GM12878 (cell line): Measurements from ENCODE around the gene SESN3. TPM values are rescaled to one million over a fixed set of nuclear protein-coding genes. Genes with fewer than 3 reads are reported as not detected.

ENCODE experiments used
- ASH2L ChIP-seq: fragments of 300-600, 200-600 bp; sonication (generic); IDR thresholded peaks from 2 replicates; pipeline ENCODE4 v1.6.1; 2017; ENCODE audit warnings: low read depth, mild to moderate bottlenecking, borderline replicate concordance
- CEBPB ChIP-seq, 2 experiments: fragments of 150-350 bp in 1 of 2; IDR thresholded peaks; 2 replicates each; pipeline ENCODE4 v1.6.1; 2012 to 2014; ENCODE audit warnings: low read depth in 2 of 2, low read length in 2 of 2, borderline replicate concordance in 1 of 2, inconsistent platforms in 1 of 2
- CREB1 ChIP-seq: IDR thresholded peaks from 2 replicates; pipeline ENCODE4 v1.6.1; 2012; ENCODE audit warnings: low read depth, mild to moderate bottlenecking, inconsistent platforms
- FOXM1 ChIP-seq: IDR thresholded peaks from 2 replicates; pipeline ENCODE4 v1.6.1; 2012; ENCODE audit warnings: low read depth, mild to moderate bottlenecking, inconsistent platforms, low read length, moderate library complexity
- MYC ChIP-seq: IDR thresholded peaks from 2 replicates; pipeline ENCODE4 v1.6.1; 2011; ENCODE audit warnings: mild to moderate bottlenecking, low read length, moderate library complexity, inconsistent platforms; ENCODE audit not compliant: insufficient read depth, insufficient replicate concordance, insufficient read length, severe bottlenecking
- NFYB ChIP-seq: IDR thresholded peaks from 2 replicates; pipeline ENCODE4 v1.6.1; 2011; ENCODE audit warnings: low read depth, mild to moderate bottlenecking, low read length, improper control_type of control experiment, moderate library complexity; ENCODE audit not compliant: insufficient read depth
- PML ChIP-seq: IDR thresholded peaks from 2 replicates; pipeline ENCODE4 v1.6.1; 2012; ENCODE audit warnings: low read length, inconsistent platforms
- TARDBP ChIP-seq: IDR thresholded peaks from 2 replicates; pipeline ENCODE4 v1.6.1; 2016; ENCODE audit warnings: borderline replicate concordance
- ZBTB40 ChIP-seq: fragments of 450-650 bp; IDR thresholded peaks from 2 replicates; pipeline ENCODE4 v1.6.1; 2016; ENCODE audit warnings: mild to moderate bottlenecking, moderate library complexity, borderline replicate concordance
- ZZZ3 ChIP-seq: IDR thresholded peaks from 2 replicates; pipeline ENCODE4 v1.6.1; 2011; ENCODE audit warnings: low read depth; ENCODE audit not compliant: control insufficient read depth, insufficient read length
- polyA plus RNA-seq, 11 experiments: library from polyadenylated mRNA; depleted of rRNA in 4 of 11; unstranded in 6 of 11; stranded (reverse) in 5 of 11; fragments of >200 nt; fragmentation: Nextera tagmentation in 4 of 11; fragmentation: Illumina TruSeq in 1 of 11; extraction: Ambion mirVana in 4 of 11; extraction: Trizol in 1 of 11; gene quantifications; 1 replicate in 1 of 11; 2 replicates in 10 of 11; pipeline versions ENCODE4 v1.2.1 to v1.2.3, GENCODE V29; 2011 to 2016; ENCODE audit warnings: inconsistent platforms in 2 of 11, missing spikeins in 2 of 11, low read depth in 1 of 11
- total RNA-seq, 4 experiments: library from RNA; depleted of rRNA in 3 of 4; stranded (reverse); fragments of >200 nt in 3 of 4; fragmentation: Illumina TruSeq in 1 of 4; extraction: Trizol in 1 of 4; gene quantifications; 2 replicates each; pipeline versions ENCODE4 v1.2.1 to v1.2.3, GENCODE V29; 2013 to 2021
- TF ChIP-seq, protein P1 (sequence below): fragments of 450-650 bp; IDR thresholded peaks from 2 replicates; pipeline ENCODE4 v1.6.1; 2017; ENCODE audit warnings: mild to moderate bottlenecking, moderate library complexity
- TF ChIP-seq, protein P2 (sequence below): fragments of 450-650 bp; IDR thresholded peaks from 2 replicates; pipeline ENCODE4 v1.6.1; 2018; ENCODE audit warnings: borderline replicate concordance, mild to moderate bottlenecking; ENCODE audit not compliant: partially characterized antibody
- TF ChIP-seq, protein P3 (sequence below): fragments of 450-650 bp; formaldehyde crosslinking; IDR thresholded peaks from 2 replicates; pipeline ENCODE4 v1.4.0; 2020; ENCODE audit warnings: mild to moderate bottlenecking, moderate library complexity

The SESN3 gene
- total and polyA plus RNA-seq, 10 of the 15 experiments (the other 5 are each of a cell fraction or from before 2014, with no cell fraction given), result 0.64 to 6.7 (median 3.0) TPM

GRCh38 chr11:95150956-95151684, 79.9 kb downstream of the SESN3 start (continued):
- TF ChIP-seq, protein P1, sequence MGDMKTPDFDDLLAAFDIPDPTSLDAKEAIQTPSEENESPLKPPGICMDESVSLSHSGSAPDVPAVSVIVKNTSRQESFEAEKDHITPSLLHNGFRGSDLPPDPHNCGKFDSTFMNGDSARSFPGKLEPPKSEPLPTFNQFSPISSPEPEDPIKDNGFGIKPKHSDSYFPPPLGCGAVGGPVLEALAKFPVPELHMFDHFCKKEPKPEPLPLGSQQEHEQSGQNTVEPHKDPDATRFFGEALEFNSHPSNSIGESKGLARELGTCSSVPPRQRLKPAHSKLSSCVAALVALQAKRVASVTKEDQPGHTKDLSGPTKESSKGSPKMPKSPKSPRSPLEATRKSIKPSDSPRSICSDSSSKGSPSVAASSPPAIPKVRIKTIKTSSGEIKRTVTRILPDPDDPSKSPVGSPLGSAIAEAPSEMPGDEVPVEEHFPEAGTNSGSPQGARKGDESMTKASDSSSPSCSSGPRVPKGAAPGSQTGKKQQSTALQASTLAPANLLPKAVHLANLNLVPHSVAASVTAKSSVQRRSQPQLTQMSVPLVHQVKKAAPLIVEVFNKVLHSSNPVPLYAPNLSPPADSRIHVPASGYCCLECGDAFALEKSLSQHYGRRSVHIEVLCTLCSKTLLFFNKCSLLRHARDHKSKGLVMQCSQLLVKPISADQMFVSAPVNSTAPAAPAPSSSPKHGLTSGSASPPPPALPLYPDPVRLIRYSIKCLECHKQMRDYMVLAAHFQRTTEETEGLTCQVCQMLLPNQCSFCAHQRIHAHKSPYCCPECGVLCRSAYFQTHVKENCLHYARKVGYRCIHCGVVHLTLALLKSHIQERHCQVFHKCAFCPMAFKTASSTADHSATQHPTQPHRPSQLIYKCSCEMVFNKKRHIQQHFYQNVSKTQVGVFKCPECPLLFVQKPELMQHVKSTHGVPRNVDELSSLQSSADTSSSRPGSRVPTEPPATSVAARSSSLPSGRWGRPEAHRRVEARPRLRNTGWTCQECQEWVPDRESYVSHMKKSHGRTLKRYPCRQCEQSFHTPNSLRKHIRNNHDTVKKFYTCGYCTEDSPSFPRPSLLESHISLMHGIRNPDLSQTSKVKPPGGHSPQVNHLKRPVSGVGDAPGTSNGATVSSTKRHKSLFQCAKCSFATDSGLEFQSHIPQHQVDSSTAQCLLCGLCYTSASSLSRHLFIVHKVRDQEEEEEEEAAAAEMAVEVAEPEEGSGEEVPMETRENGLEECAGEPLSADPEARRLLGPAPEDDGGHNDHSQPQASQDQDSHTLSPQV, result no peak
- TF ChIP-seq CREB1 (peak; percentile 87), ZBTB40 (peak; percentile 28; the same call in 1 of the 2 replicates), MYC (peak; percentile 57), CEBPB (IDR thresholded peaks at IDR 0.05; ENCODE audit: borderline replicate concordance in 1 of 2, low read depth in 2 of 2, low read length in 2 of 2) (no peak), PML (peak; percentile 35; the same call in 1 of the 2 replicates), NFYB (no peak), ASH2L (no peak), FOXM1 (peak; percentile 64; the same call in 1 of the 2 replicates), ZZZ3 (no peak), TARDBP (no peak)
- TF ChIP-seq, protein P2, sequence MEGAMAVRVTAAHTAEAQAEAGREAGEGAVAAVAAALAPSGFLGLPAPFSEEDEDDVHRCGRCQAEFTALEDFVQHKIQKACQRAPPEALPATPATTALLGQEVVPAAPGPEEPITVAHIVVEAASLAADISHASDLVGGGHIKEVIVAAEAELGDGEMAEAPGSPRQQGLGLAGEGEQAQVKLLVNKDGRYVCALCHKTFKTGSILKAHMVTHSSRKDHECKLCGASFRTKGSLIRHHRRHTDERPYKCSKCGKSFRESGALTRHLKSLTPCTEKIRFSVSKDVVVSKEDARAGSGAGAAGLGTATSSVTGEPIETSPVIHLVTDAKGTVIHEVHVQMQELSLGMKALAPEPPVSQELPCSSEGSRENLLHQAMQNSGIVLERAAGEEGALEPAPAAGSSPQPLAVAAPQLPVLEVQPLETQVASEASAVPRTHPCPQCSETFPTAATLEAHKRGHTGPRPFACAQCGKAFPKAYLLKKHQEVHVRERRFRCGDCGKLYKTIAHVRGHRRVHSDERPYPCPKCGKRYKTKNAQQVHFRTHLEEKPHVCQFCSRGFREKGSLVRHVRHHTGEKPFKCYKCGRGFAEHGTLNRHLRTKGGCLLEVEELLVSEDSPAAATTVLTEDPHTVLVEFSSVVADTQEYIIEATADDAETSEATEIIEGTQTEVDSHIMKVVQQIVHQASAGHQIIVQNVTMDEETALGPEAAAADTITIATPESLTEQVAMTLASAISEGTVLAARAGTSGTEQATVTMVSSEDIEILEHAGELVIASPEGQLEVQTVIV, result no peak
- TF ChIP-seq, protein P3, sequence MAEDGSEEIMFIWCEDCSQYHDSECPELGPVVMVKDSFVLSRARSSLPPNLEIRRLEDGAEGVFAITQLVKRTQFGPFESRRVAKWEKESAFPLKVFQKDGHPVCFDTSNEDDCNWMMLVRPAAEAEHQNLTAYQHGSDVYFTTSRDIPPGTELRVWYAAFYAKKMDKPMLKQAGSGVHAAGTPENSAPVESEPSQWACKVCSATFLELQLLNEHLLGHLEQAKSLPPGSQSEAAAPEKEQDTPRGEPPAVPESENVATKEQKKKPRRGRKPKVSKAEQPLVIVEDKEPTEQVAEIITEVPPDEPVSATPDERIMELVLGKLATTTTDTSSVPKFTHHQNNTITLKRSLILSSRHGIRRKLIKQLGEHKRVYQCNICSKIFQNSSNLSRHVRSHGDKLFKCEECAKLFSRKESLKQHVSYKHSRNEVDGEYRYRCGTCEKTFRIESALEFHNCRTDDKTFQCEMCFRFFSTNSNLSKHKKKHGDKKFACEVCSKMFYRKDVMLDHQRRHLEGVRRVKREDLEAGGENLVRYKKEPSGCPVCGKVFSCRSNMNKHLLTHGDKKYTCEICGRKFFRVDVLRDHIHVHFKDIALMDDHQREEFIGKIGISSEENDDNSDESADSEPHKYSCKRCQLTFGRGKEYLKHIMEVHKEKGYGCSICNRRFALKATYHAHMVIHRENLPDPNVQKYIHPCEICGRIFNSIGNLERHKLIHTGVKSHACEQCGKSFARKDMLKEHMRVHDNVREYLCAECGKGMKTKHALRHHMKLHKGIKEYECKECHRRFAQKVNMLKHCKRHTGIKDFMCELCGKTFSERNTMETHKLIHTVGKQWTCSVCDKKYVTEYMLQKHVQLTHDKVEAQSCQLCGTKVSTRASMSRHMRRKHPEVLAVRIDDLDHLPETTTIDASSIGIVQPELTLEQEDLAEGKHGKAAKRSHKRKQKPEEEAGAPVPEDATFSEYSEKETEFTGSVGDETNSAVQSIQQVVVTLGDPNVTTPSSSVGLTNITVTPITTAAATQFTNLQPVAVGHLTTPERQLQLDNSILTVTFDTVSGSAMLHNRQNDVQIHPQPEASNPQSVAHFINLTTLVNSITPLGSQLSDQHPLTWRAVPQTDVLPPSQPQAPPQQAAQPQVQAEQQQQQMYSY (CRISPR knock-in tag), result no peak
